Right lobe of liver (tissue), 4 donors: Measurements from ENCODE around the gene DNAI7.

Experiments
- CTCF ChIP-seq, 4 donors: fragments of 200-600 bp in 3 of 4; fragments of 450-650 bp in 1 of 4; IDR thresholded peaks; one replicate each; pipeline versions ENCODE4 v1.5.1 to v1.8.0; 2016 to 2022; ENCODE audit warnings: antibody characterized with exemption in 4 of 4, mild to moderate bottlenecking in 2 of 4
- POLR2A ChIP-seq: fragments of 450-650 bp; IDR thresholded peaks from one replicate; pipeline ENCODE4 v1.6.1; 2017; ENCODE audit warnings: antibody characterized with exemption, mild to moderate bottlenecking
- donor health status: DM: no; HTN: no; CAD: no.
- donor health status: DM: no; HTN: no; CAD: no.
- donor health status: DM: no; HTN: yes; CAD: no.

GRCh38 chr12:25202137-25202536 lies 7.2 kb upstream of the DNAI7 start:
- no peak for TF ChIP-seq CTCF (IDR thresholded peaks at IDR 0.05)
- TF ChIP-seq POLR2A = no peak
